ENCODE results near the gene RBM5.

The RBM5 gene

DNA sequence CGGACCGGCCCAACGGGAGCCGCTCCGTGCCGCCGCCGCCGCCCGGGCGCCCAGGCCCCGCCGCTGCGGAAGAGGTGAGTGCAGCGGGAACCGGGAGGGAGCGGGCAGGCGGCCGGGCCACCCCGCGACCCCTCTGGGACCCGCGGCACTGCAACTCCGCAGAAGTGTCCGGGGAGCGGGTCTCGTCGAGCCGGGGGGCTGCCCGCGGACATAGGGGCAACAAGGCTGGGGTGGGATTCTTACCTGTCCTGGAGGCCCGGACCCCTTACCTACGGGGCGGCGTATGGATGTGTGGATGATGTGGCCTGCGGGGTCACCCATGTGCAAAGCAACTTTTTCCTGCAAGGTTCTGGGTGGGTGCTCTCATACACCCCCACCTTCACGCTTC is 66.8 kb downstream of the RBM5 start:
- H2BK120ac ChIP-seq (ENCODE audit: low read depth, low read length): no peak overlapping the region
- no peak overlapping the region for H2BK15ac ChIP-seq (replicated peaks; ENCODE audit: low read depth)
- DNase-seq: no peak
- H3K4me1 ChIP-seq (ENCODE audit: control insufficient read depth, low read depth, low read length): peaks cover 22% of the 10 kb centered on the region
- no peak overlapping the region for H2AK5ac ChIP-seq (ENCODE audit: low read length)
- peak overlapping the region; percentile 88 for H3K4me3 ChIP-seq (ENCODE audit: low read length)
- H3K23ac ChIP-seq (ENCODE audit: low read length): peak overlapping the region; percentile 30
- H4K8ac ChIP-seq (ENCODE audit: low read depth, low read length): no peak overlapping the region
- H3K4ac ChIP-seq (ENCODE audit: low read depth, low read length): peak overlapping the region; percentile 50
- no peaks in the 10 kb centered on the region for H3K27me3 ChIP-seq (ENCODE audit: insufficient read depth, low read length, poor library complexity)
- no peak overlapping the region for H2BK5ac ChIP-seq (ENCODE audit: low read length)
- peak overlapping the region; percentile 59 for H3K4me2 ChIP-seq (ENCODE audit: low read length)
- peaks cover 11% of the 10 kb centered on the region for H3K79me1 ChIP-seq (ENCODE audit: low read length)
- no peak overlapping the region for H3K27ac ChIP-seq (ENCODE audit: low read depth, low read length)
- H4K5ac ChIP-seq (ENCODE audit: low read length): no peak overlapping the region
- H3K79me2 ChIP-seq (ENCODE audit: control insufficient read depth, insufficient read depth, low read length): peaks cover 25% of the 10 kb centered on the region
- WGBS (ENCODE audit: extremely low coverage, insufficient coverage, low lambda C conversion rate): no CpG with 5 or more reads among the region's 37 CpGs
- H3K18ac ChIP-seq (ENCODE audit: low read length): peak overlapping the region; percentile 60
- peak overlapping the region; percentile 97 for H3K56ac ChIP-seq (ENCODE audit: low read length)
- peak overlapping the region; percentile 94 for H3K9ac ChIP-seq (ENCODE audit: low read length)
- H3K36me3 ChIP-seq (ENCODE audit: control insufficient read depth, insufficient read depth, low read length): no peaks in the 10 kb centered on the region

DNA sequence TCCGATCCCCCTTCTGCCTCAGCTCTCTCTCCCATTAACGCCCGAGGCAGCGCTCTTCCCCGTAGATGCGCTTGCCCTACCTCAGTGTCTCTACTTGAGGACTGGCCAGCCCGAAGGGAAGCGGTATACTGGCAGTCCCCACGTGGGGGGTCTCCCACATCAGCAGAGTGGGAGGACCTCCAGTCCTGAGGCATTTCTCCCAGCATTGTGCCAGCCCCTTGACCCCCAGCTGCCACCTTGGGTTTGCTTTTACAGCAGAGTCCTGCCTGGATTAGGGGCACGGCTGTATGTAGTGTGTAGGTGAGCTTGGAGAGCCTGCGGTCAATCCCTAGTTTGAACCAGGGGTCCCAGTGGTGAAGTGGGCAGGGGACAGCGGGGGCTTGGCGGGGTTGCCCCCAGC is 67.2 kb downstream of the RBM5 start:
- H2AK5ac ChIP-seq (ENCODE audit: low read length): peak overlapping the region; percentile 14
- no peak overlapping the region for H4K8ac ChIP-seq (ENCODE audit: low read depth, low read length)
- H4K5ac ChIP-seq (ENCODE audit: low read length): no peak overlapping the region
- no peak overlapping the region for H2BK15ac ChIP-seq (replicated peaks; ENCODE audit: low read depth)
- no peak overlapping the region for H3K27ac ChIP-seq (ENCODE audit: low read depth, low read length)
- peaks cover 25% of the 10 kb centered on the region for H3K79me2 ChIP-seq (ENCODE audit: control insufficient read depth, insufficient read depth, low read length)
- peak overlapping the region; percentile 60 for H3K18ac ChIP-seq (ENCODE audit: low read length)
- H2BK5ac ChIP-seq (ENCODE audit: low read length): no peak overlapping the region
- WGBS (ENCODE audit: extremely low coverage, insufficient coverage, low lambda C conversion rate): no CpG with 5 or more reads among the region's 13 CpGs
- DNase-seq: no peak
- H3K23ac ChIP-seq (ENCODE audit: low read length): peak overlapping the region; percentile 30
- peak overlapping the region; percentile 94 for H3K9ac ChIP-seq (ENCODE audit: low read length)
- H3K4ac ChIP-seq (ENCODE audit: low read depth, low read length): no peak overlapping the region
- H3K4me2 ChIP-seq (ENCODE audit: low read length): peak overlapping the region; percentile 59
- no peaks in the 10 kb centered on the region for H3K36me3 ChIP-seq (ENCODE audit: control insufficient read depth, insufficient read depth, low read length)
- H3K79me1 ChIP-seq (ENCODE audit: low read length): peaks cover 11% of the 10 kb centered on the region
- no peaks in the 10 kb centered on the region for H3K27me3 ChIP-seq (ENCODE audit: insufficient read depth, low read length, poor library complexity)
- peaks cover 21% of the 10 kb centered on the region for H3K4me1 ChIP-seq (ENCODE audit: control insufficient read depth, low read depth, low read length)
- H3K4me3 ChIP-seq (ENCODE audit: low read length): peak overlapping the region; percentile 88
- peak overlapping the region; percentile 97 for H3K56ac ChIP-seq (ENCODE audit: low read length)
- no peak overlapping the region for H2BK120ac ChIP-seq (ENCODE audit: low read depth, low read length)

DNA sequence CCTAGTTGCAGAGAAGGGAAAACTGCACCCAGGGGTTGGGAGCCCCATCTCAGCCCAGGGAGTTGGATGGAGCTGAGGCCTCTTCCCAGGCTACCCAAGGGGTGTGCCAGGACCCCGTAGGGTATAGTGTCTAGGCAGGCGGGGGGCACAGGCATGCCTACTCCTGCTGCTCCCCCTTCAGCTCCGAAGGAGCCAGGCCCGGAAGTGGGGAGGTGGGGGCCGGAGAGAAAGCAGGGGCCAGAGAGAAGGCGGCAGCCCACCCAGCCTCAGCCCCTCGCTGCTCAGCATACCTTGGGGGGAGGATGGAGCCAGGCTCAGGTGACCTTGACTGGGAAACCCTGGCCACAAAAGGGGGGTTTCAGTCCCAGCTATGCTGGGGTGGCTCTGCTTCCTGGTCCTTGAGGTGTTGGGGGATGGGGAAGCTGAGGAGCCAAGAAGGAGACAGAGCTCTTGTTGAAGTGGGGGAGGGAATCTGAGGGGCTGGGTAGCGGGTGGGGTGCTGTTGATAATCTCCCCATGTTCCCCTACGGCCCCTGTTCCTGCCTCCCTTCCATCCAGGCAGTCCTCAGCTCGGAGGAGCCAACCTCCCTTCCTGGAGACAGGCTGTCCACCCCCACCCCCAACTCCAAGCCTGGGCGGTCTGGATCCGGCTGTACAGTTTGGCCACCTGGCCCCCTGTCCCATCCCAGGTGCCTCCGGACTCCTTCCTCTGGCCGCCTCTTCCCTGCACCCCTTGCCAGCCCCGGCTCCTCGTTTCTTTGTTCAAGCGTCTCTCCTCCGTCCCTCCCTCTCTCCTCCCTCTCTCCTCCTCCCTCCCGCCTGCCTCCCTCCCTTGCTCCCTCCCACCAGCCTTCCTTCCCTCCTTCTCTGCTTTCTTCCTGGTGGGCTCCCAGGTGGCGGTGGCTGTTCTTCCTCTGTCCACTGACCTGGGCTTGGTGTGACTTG is 68.1 kb downstream of the RBM5 start:
- H3K27ac ChIP-seq (ENCODE audit: low read depth, low read length): no peak overlapping the region

DNA sequence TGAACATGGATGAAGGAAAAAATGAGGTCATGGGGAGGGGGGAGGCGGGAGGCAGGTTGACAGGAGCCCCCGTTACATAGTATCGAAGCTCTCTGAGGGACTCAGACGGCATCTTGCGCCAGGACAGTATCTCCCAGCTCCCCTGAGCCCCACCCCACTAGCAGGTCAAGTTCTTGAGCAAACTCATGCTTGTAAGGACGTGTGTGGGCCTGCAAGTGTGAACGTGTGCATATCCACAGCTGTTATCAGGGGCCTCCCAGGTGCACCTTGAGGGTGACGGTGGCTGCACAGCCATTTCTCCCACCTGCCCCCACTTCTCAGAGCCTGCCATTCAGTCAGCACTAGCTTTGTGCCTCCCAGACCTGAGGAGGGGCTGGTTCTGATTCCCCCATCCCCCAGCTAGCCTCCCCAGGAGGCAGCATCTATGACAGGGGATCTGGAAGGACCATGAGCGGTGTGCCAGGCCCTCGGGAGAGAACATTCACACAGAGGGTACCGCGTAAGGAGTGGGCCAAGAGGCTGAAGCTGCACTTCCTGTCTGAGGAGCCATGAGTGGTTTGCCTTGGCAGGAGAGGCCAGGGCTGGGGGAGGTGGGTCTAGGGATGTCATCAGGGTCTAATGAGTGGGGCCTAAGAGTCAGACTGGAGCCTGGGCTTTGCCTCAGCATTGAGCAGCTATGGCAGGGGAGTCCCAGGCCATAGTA is 69.3 kb downstream of the RBM5 start:
- peaks cover 31% of the 10 kb centered on the region for H3K79me2 ChIP-seq (ENCODE audit: control insufficient read depth, insufficient read depth, low read length)
- H3K56ac ChIP-seq (ENCODE audit: low read length): peak overlapping the region; percentile 53
- H3K27me3 ChIP-seq (ENCODE audit: insufficient read depth, low read length, poor library complexity): no peaks in the 10 kb centered on the region
- no peak overlapping the region for H3K4me2 ChIP-seq (ENCODE audit: low read length)
- no peak overlapping the region for H4K8ac ChIP-seq (ENCODE audit: low read depth, low read length)
- peaks cover 29% of the 10 kb centered on the region for H3K79me1 ChIP-seq (ENCODE audit: low read length)
- no peak overlapping the region for H3K27ac ChIP-seq (ENCODE audit: low read depth, low read length)
- no peak overlapping the region for H2AK5ac ChIP-seq (ENCODE audit: low read length)
- H3K23ac ChIP-seq (ENCODE audit: low read length): no peak overlapping the region
- H4K5ac ChIP-seq (ENCODE audit: low read length): no peak overlapping the region
- H3K4me1 ChIP-seq (ENCODE audit: control insufficient read depth, low read depth, low read length): peaks cover 30% of the 10 kb centered on the region
- H3K36me3 ChIP-seq (ENCODE audit: control insufficient read depth, insufficient read depth, low read length): peaks cover 3% of the 10 kb centered on the region
- H2BK5ac ChIP-seq (ENCODE audit: low read length): no peak overlapping the region
- H3K9ac ChIP-seq (ENCODE audit: low read length): peak overlapping the region; percentile 18
- H3K4me3 ChIP-seq (ENCODE audit: low read length): no peak overlapping the region
- no peak overlapping the region for H3K18ac ChIP-seq (ENCODE audit: low read length)
- no peak overlapping the region for H3K4ac ChIP-seq (ENCODE audit: low read depth, low read length)
- H2BK120ac ChIP-seq (ENCODE audit: low read depth, low read length): no peak overlapping the region
- no CpG with 5 or more reads among the region's 12 CpGs for WGBS (ENCODE audit: extremely low coverage, insufficient coverage, low lambda C conversion rate)
- no peak overlapping the region for H2BK15ac ChIP-seq (replicated peaks; ENCODE audit: low read depth)
- DNase-seq: no peak

More for the DNA sequence above, 68.1 kb downstream of the RBM5 start:
- Histone ChIP-seq H4K5ac (ENCODE audit: low read length) (no peak overlapping the region), H3K36me3 (ENCODE audit: control insufficient read depth, insufficient read depth, low read length) (peaks cover 3% of the 10 kb centered on the region), H2BK120ac (ENCODE audit: low read depth, low read length) (no peak overlapping the region), H2AK5ac (ENCODE audit: low read length) (peak overlapping the region; percentile 83), H3K79me1 (ENCODE audit: low read length) (peaks cover 19% of the 10 kb centered on the region), H3K27me3 (ENCODE audit: insufficient read depth, low read length, poor library complexity) (no peaks in the 10 kb centered on the region), H3K4me1 (ENCODE audit: control insufficient read depth, low read depth, low read length) (peaks cover 26% of the 10 kb centered on the region), H3K4ac (ENCODE audit: low read depth, low read length) (peak overlapping the region; percentile 39), H3K9ac (ENCODE audit: low read length) (peak overlapping the region; percentile 94), H2BK5ac (ENCODE audit: low read length) (peak overlapping the region; percentile 65), H3K56ac (ENCODE audit: low read length) (peak overlapping the region; percentile 97), H4K8ac (ENCODE audit: low read depth, low read length) (no peak overlapping the region), H3K23ac (ENCODE audit: low read length) (peak overlapping the region; percentile 98), H3K4me3 (ENCODE audit: low read length) (peak overlapping the region; percentile 88), H3K4me2 (ENCODE audit: low read length) (peak overlapping the region; percentile 59), H3K79me2 (ENCODE audit: control insufficient read depth, insufficient read depth, low read length) (peaks cover 31% of the 10 kb centered on the region), H2BK15ac (replicated peaks; ENCODE audit: low read depth) (no peak overlapping the region), H3K18ac (ENCODE audit: low read length) (peak overlapping the region; percentile 41)
- no CpG with 5 or more reads among the region's 20 CpGs for WGBS (ENCODE audit: extremely low coverage, insufficient coverage, low lambda C conversion rate)
- no peak for DNase-seq

DNA sequence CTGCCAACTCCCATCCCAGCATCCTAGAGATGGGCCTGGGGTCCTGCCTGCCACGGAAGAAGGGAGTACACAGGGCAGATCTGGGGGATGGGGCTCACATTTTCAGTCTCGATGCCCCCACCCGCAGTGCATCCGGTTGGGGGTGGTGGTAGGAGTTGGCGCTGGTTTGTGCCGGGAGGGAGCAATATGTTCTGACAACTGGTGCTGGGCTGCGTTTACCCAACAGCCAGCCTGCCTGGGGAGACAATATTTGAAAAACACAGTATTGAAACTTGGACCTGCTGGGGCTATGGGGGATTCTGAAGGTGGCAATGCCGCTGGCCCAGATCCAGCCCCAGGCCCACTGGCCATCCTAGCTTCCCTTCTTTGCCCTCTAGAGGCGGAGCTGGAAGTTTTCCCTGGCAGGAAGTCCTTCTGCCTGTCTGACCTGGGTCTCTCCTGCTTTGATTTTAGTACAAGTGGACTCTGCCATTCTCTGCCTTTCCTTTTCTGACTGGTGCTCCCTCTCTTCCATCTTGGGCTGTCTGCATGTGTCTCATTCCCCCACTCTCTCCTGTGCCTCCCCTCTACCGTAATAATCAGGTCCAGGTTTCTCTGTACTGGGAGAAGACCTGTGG is 69.9 kb downstream of the RBM5 start:
- peaks cover 33% of the 10 kb centered on the region for H3K79me1 ChIP-seq (ENCODE audit: low read length)
- no peak overlapping the region for H4K5ac ChIP-seq (ENCODE audit: low read length)
- peaks cover 3% of the 10 kb centered on the region for H3K36me3 ChIP-seq (ENCODE audit: control insufficient read depth, insufficient read depth, low read length)
- H3K56ac ChIP-seq (ENCODE audit: low read length): peak overlapping the region; percentile 53
- no peak overlapping the region for H3K23ac ChIP-seq (ENCODE audit: low read length)
- H2BK15ac ChIP-seq (replicated peaks; ENCODE audit: low read depth): no peak overlapping the region
- H3K4me1 ChIP-seq (ENCODE audit: control insufficient read depth, low read depth, low read length): peaks cover 31% of the 10 kb centered on the region
- H3K27me3 ChIP-seq (ENCODE audit: insufficient read depth, low read length, poor library complexity): no peaks in the 10 kb centered on the region
- no peak overlapping the region for H2BK120ac ChIP-seq (ENCODE audit: low read depth, low read length)
- no peak overlapping the region for H4K8ac ChIP-seq (ENCODE audit: low read depth, low read length)
- no peak overlapping the region for H3K4me2 ChIP-seq (ENCODE audit: low read length)
- WGBS (ENCODE audit: extremely low coverage, insufficient coverage, low lambda C conversion rate): no CpG with 5 or more reads among the region's 10 CpGs
- no peak overlapping the region for H3K18ac ChIP-seq (ENCODE audit: low read length)
- no peak overlapping the region for H2BK5ac ChIP-seq (ENCODE audit: low read length)
- H3K4ac ChIP-seq (ENCODE audit: low read depth, low read length): no peak overlapping the region
- no peak for DNase-seq
- H3K9ac ChIP-seq (ENCODE audit: low read length): peak overlapping the region; percentile 17
- peaks cover 33% of the 10 kb centered on the region for H3K79me2 ChIP-seq (ENCODE audit: control insufficient read depth, insufficient read depth, low read length)
- H3K27ac ChIP-seq (ENCODE audit: low read depth, low read length): no peak overlapping the region
- H3K4me3 ChIP-seq (ENCODE audit: low read length): no peak overlapping the region
- peak overlapping the region; percentile 80 for H2AK5ac ChIP-seq (ENCODE audit: low read length)
